Body of pancreas (tissue), 4 donors: ENCODE results near the gene APCDD1L. TPM values are rescaled to one million over a fixed set of nuclear protein-coding genes. Genes with fewer than 3 reads are reported as not detected.

Source experiments
- ATAC-seq: fragments of 150-250 bp; one replicate; pipeline ENCODE4 v1.9.1; 2016
- DNase-seq, 4 donors: peaks; one replicate each; pipeline ENCODE4 v3.0.0-alpha.2; 2019
- H3K27ac ChIP-seq, 4 donors: fragments of 200-600 bp; sonication (generic); 1 replicate in 3 of 4; 2 replicates in 1 of 4; pipeline versions ENCODE4 v1.5.1 to v1.6.1; 2016 to 2019; ENCODE audit warnings: mild to moderate bottlenecking in 1 of 4, mixed read lengths in 1 of 4, moderate library complexity in 1 of 4
- H3K27me3 ChIP-seq, 2 donors: fragments of 200-600 bp; sonication (generic); one replicate each; pipeline ENCODE4 v1.6.0; 2016; ENCODE audit warnings: mild to moderate bottlenecking in 1 of 2
- H3K36me3 ChIP-seq, 2 donors: fragments of 200-600 bp; sonication (generic); replicated peaks in 1 of 2; 2 replicates each; pipeline ENCODE4 v1.5.1; 2016; ENCODE audit warnings: low read depth in 2 of 2; ENCODE audit not compliant: insufficient read depth in 1 of 2
- H3K4me1 ChIP-seq: fragments of 200-600 bp; sonication (generic); one replicate; pipeline ENCODE4 v1.6.0; 2016
- H3K4me3 ChIP-seq, 2 donors: fragments of 200-600 bp; sonication (generic); 1 replicate in 1 of 2; 2 replicates in 1 of 2; pipeline ENCODE4 v1.5.1; 2016 to 2019
- H3K9me3 ChIP-seq, 3 donors: fragments of 200-600 bp; sonication (generic); 1 replicate in 2 of 3; 2 replicates in 1 of 3; pipeline ENCODE4 v1.5.1; 2016
- POLR2A ChIP-seq, 3 donors: fragments of 450-650 bp; IDR thresholded peaks; one replicate each; pipeline ENCODE4 v1.6.1; 2016; ENCODE audit warnings: antibody characterized with exemption in 3 of 3, mild to moderate bottlenecking in 2 of 3
- WGBS, 2 donors: methylation state at CpG; one replicate each; pipeline ENCODE4 v1.1.5; 2017; 5-methylcytosine and 5-hydroxymethylcytosine counted together
- intact Hi-C: fragments of 100-400 bp; cut with DNase I; formaldehyde crosslinking; loops from one replicate; pipeline ENCODE4 v1.15.1; 2023
- total RNA-seq, 2 donors: library from RNA; depleted of rRNA; stranded (reverse); fragments of >200 nt; gene quantifications; one replicate each; pipeline ENCODE4 v1.1.0, GENCODE V29; 2016
- TF ChIP-seq, protein P1 (sequence below), 7 experiments: fragments of 450-650 bp in 4 of 7; fragments of 200-600 bp in 3 of 7; sonication (generic) in 3 of 7; IDR thresholded peaks; one replicate each; pipeline ENCODE4 v1.5.1; 2016 to 2019; ENCODE audit warnings: antibody characterized with exemption in 7 of 7

APCDD1L gene
- total RNA-seq, 2 donors from 2014 or later = 1.3 TPM; not detected in 1

DNA sequence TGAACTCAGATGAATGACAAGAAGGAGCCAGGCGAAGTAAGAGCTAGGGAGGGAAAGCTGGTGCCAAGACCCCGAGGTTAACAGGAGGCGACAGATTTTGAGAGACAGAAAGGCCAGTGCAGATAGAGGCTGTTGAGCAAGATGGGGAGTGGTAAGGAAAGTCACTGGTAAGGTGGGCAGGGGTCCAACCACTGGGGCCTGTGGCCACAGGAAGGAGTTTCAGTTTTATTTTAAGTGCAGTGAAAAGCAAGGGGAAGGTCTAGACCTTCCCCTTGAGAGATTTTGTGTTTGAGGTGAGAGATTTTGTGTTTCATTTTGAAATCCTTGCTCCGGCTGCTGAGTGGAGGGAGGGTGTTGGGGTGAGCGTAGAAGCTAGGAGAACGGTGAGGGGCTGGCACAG lies 41.8 kb upstream of the APCDD1L start:
- Histone ChIP-seq H3K27ac (no peak overlapping the region), H3K4me3 (no peak overlapping the region), H3K36me3 (no peaks in the 10 kb centered on the region), H3K4me1 (no peaks in the 10 kb centered on the region), H3K9me3 (no peaks in the 10 kb centered on the region), H3K27me3 (no peaks in the 10 kb centered on the region)
- intact Hi-C loops = no loop called here
- no peak for DNase-seq
- 64 to 72% methylated on average over 6 of the region's 6 CpGs for WGBS, 2 donors
- no peak for TF ChIP-seq POLR2A (IDR thresholded peaks at IDR 0.05)
- TF ChIP-seq, protein P1, sequence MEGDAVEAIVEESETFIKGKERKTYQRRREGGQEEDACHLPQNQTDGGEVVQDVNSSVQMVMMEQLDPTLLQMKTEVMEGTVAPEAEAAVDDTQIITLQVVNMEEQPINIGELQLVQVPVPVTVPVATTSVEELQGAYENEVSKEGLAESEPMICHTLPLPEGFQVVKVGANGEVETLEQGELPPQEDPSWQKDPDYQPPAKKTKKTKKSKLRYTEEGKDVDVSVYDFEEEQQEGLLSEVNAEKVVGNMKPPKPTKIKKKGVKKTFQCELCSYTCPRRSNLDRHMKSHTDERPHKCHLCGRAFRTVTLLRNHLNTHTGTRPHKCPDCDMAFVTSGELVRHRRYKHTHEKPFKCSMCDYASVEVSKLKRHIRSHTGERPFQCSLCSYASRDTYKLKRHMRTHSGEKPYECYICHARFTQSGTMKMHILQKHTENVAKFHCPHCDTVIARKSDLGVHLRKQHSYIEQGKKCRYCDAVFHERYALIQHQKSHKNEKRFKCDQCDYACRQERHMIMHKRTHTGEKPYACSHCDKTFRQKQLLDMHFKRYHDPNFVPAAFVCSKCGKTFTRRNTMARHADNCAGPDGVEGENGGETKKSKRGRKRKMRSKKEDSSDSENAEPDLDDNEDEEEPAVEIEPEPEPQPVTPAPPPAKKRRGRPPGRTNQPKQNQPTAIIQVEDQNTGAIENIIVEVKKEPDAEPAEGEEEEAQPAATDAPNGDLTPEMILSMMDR (IDR thresholded peaks at IDR 0.05) = no peak
- no peak for ATAC-seq

DNA sequence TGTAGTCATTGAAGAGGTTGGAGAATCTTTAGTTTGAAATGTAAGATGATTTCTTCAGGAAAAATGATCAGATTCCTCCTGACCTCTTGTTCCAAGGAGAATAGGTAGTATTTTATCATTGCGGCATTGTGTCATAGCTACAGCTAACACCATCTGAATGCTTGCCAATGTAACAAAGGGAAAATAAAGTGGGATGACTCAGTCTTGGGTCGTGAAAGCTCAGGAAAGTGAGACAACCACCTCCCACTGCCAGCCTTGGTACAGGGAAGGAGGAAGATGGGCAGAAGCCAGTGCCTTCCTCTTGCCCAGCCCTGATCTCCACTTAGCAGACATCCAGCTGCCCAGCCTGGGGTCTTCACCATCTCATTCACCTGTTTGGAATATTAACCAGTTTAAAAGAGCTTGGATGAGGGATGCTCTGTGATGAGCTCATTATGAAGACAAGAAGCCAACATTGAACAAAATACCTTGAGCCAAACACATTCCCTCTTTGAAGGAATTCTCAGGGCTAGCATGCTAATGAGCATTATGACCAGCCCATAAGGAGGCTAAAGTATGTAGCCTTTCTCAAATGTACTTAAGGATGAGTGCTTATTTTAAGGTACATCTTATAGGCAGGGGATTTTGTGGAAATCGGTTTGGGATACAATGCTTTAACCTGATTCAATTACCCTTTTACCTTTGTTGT lies 40.0 kb upstream of the APCDD1L start:
- 69 to 72% methylated on average over 3 of the region's 3 CpGs for WGBS, 2 donors

DNA sequence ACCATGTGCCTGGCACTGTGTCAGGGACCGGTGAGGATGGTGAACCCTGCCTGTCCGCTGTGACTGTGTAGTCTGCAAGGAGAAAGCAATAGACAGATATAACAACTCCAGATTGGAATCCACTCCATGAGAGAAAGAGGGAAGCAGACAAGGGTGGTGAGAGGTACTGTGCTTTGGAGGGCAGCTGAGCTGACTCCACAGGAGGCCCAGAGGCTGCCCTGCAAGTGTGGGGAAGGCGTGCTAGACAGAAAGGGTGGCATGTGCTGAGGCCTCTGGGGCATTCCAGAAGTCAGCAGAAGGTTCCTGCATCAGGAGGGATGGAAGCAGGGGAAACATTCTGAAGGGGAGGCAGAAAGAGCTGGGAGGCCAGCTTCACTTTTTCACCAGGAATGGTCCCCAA lies 39.3 kb upstream of the APCDD1L start:
- DNase-seq = no peak
- no peaks in the 10 kb centered on the region for H3K4me1 ChIP-seq
- no peak for ATAC-seq
- H3K36me3 ChIP-seq = no peaks in the 10 kb centered on the region
- H3K9me3 ChIP-seq = no peaks in the 10 kb centered on the region
- no peak overlapping the region for H3K27ac ChIP-seq
- WGBS, 2 donors = 72 to 79% methylated on average over 3 of the region's 3 CpGs
- H3K4me3 ChIP-seq = no peak overlapping the region
- no peaks in the 10 kb centered on the region for H3K27me3 ChIP-seq
- intact Hi-C loops = no loop called here
- no peak for TF ChIP-seq POLR2A (IDR thresholded peaks at IDR 0.05)
- TF ChIP-seq, protein P1 (IDR thresholded peaks at IDR 0.05) = no peak

More for the DNA sequence above, 40.0 kb upstream of the APCDD1L start:
- Histone ChIP-seq H3K27me3 (no peaks in the 10 kb centered on the region), H3K36me3 (no peaks in the 10 kb centered on the region), H3K4me3 (no peak overlapping the region), H3K9me3 (no peaks in the 10 kb centered on the region), H3K4me1 (no peaks in the 10 kb centered on the region), H3K27ac (no peak overlapping the region)
- no peak for ATAC-seq
- DNase-seq = no peak
- TF ChIP-seq, protein P1 (IDR thresholded peaks at IDR 0.05) = no peak
- no peak for TF ChIP-seq POLR2A (IDR thresholded peaks at IDR 0.05)
- intact Hi-C loops = no loop called here

DNA sequence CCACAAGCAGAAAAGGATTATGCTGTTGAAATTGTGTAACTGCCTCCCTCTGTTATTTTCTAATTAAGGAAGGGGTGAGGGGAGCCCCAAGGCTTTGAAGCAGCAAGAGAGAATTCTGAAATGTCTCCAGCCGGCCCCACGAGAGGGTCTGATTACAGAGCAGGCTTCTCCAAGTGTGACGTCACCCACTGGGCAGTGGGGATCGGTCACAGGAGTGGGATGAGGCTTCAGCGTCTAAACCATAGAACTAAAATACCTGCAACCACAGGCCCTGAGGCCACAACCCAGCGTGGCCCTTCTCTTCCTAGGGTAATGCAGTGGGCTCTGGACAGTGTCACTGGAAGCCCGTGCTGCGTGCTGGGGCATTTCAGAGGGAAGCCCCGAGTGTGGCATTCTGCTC lies 38.6 kb upstream of the APCDD1L start:
- no peaks in the 10 kb centered on the region for H3K36me3 ChIP-seq
- H3K4me3 ChIP-seq = no peak overlapping the region
- ATAC-seq = no peak
- H3K4me1 ChIP-seq = no peaks in the 10 kb centered on the region
- WGBS, 2 donors = 54 to 60% methylated on average over 5 to 9 of the region's 9 CpGs
- no peaks in the 10 kb centered on the region for H3K9me3 ChIP-seq
- DNase-seq = no peak
- H3K27me3 ChIP-seq = no peaks in the 10 kb centered on the region
- TF ChIP-seq POLR2A (IDR thresholded peaks at IDR 0.05) = no peak
- TF ChIP-seq, protein P1 (IDR thresholded peaks at IDR 0.05) = no peak
- intact Hi-C loops = no loop called here
- no peak overlapping the region for H3K27ac ChIP-seq

DNA sequence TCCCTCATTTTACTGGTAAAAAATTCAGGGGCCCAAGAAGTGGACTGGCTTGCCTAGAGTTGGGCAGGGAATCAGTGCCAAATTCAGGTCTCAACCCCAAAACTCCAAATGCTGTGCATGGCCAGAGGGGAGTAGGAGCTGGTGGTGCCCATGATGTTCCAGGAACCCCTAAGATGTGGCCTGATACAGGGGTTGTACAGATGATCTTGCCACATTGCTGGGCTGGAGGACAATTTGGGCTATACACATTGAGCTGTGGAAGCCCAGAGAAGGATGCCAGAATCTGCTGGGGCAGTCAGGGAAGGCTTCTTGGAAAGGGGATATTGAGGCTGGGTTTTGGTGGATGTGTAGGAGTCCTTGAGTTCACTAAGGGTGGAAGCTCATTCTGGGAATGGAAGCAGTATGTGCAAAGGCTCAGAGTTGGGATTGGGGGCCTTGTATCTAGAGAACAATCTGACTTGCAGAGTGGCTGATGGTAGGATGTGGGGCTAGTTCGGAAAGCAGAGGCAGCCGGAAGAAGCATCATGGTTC lies 38.0 kb upstream of the APCDD1L start:
- intact Hi-C loops = no loop called here
- DNase-seq (no peak), ATAC-seq (no peak)
- Histone ChIP-seq H3K36me3 (no peaks in the 10 kb centered on the region), H3K27me3 (no peaks in the 10 kb centered on the region), H3K4me1 (no peaks in the 10 kb centered on the region), H3K27ac (no peak overlapping the region), H3K9me3 (no peaks in the 10 kb centered on the region), H3K4me3 (no peak overlapping the region)
- TF ChIP-seq POLR2A (IDR thresholded peaks at IDR 0.05) = no peak
- 92 to 100% methylated on average over 2 of the region's 2 CpGs for WGBS, 2 donors
